Measurements from ENCODE around the gene GATA2.

Gene GATA2

DNA sequence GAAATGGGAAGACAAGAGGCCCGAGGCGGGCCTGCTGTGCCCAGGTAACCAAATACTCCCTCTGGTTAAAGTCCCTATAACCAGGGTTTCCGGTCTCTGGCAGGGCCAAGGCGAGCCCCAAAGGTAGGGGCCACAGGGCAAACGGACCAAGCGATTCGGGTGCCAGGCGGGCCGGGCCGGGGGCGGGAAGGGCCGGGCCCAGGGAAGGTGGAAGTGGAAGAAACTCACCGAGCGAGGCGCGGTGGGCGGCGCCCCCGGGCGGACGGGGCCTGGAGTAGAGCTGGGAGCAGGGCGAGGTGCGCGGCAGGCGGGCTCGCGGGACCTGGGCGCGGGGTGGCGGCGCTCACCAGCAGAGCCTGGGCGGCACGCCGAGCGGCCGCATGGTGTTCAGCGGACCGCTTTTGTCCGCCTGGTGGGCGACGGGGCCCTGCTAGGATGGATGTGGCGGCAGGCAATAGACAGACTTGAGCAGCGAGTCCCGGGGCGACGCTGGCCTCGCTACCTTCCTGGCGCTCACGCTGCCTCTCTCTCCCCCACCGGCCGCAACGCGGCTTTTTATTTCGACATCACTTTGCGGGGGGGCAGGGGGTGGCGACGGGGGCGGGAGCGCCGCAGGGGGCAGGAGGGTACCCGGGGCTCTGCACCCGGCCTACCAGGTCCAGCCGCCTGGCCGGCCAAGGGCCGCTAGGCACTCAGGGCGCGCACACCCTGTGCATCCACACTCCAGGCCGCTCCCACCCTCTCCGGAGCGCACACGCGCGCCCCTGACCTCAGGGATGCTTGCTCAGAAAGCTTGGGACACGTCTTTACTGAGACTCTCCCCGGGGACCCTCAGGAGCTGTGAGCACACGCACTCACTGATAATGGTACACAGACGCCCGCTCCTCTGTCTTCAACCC, at the start of gene GATA2:
Gene GATA2, minus strand, starts transcription at position 531 of the 899 bp plus-strand sequence. CDS start 6,170 bp downstream, outside the sequence.
- peak; percentile 71 for DNase-seq

DNA sequence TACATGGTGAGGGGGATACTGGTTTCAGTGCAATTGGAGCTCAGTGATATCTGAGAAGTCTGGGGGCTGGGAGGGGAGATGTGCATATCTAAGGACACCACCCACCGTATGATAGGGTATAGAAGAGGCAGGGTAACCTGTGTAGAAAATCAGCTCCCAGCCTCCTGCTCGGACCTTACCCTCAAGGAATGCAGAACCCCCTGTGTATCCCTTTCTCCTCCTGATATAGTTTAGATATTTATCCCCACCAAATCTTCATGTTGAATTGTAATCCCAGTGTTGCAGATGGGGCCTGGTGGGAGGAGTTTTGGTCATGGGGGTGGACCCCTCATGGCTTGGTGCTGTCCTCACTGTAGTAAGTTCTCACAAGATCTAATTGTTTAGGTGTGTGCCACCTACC, 48.2 kb upstream of the GATA2 start:
- DNase-seq = no peak

DNA sequence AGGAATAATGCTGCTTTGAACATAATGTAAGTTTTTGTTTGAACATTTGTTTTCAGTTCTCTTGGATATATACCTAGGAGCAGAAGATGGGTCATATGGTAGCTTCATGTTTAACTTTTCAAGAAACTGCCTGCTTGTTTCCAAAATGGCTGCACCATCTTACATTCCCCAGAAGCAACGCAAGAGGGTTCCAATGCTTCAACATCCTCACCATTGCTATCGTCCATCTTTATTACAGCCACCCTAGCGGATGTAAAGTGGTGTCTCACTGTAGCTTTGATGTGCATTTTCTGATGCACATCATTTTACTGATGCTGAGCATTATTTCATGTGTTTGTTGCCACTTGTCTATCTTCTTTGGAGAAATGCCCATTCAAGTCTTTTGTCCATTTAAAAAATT, 46.4 kb upstream of the GATA2 start:
- no peak for DNase-seq

DNA sequence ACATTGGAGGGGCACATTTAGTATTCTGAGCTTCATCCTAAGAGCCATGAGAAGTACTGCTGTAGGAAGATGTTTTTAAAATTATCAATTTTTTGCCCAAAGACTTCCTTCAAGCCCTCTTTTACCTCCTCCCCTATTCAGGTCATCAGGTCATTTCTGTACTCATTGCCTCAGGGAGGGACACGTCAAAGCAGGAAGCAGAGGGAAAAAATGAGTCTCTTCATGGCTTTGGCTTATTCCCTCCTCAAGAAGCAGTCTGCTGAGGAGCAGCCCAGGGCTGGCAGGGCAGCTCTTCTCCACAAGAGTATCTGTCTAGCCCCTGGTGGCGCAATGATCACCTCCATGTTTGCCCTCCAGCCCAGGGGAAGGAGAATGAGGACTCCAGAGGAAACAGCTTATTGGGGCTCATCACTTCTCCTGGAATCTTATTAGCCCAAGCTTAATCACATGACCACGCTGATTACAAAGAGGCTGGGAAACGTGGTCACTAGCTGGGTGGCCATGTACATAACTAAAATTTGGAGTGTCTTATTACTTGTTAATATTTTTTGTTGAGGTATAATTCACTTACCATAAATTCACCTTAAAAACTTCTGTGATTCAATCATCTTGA, 44.2 kb upstream of the GATA2 start:
- DNase-seq = no peak

DNA sequence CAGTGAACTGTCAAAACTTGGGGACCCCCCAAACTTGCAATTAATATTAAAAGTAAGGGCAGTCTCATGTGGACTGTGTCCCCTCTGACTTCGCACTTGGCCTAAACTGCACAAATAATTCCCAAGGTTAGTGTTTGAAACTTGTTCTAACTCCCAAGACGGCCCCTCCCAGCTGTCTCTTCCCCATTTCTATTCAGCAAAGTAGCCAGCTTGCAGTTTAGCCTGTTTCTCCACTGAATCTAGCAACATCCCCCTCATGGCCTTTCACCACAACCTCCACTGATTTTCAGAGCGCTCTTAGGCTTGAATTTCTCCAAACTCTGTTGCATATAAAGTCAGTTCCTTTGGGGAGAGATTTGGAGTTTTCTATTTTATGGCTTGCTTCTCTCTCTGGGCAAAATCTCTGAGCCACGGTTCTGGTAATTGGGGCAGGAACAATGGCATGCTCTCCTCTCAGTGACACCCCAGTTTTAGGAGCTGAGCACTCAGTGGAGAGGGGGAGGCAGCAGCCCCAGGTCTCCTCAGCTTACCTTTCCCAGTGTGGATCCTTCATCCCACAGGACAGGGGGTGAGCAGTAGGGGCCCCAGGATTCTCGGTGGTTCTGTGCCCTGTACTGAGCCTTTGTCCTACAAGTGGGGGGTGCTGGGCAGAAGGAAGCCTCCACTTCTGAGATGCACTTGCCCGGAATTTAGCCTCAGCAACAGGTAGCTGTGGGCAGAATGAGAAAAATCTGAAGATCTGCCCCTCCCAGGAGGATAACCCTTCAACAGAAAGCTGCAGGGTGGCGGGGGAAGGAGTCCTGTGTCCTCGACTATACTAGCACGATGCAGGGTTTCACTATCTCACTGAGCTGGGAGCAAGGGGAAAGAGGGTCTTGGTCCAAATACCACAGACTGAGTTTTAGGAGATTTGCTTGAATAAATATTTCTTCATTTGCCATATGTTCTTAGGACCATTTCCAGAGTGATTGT, 39.3 kb upstream of the GATA2 start:
- DNase-seq = no peak

DNA sequence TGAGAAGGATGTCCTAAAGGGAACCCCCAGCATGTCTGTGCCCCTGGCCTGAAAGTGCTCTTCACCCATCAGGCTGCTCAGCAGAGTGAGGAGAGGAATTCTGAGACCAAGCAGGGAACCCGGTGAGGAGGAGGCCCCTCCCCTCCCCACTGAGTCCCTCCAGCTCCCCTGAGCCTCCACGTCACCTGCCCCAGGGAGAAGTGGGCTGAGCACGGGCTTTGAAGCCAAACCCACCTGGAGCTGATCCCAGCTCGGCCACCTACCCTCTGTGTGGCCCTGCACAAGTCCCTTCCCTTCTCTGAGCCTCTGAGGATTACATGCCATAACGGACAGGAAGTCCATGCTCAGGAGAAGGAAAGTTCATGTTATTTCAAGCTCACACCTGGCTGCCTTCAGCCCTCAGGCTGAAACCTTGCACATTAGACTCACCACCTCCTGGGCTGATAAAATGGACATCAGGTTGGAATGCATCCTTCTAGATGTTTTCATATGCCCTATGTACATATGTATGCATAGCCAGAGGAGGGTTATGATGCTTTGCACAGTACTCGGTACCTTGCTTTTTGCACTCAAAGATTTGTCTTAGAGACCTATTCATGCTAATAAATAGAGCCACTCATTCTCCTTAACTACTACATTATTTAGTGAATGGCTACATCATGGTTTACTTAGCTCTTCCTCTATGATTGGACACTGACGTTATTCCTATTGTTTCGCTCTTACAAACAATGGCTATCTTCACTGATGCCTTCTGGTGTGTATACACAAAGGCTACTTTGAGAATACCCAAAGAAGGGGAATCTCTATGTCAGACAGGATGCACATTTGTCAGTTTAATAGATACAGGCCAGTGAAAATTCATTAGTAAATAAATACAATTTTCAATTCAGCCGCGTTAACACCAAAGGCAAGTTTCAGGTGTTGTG, 31.6 kb upstream of the GATA2 start:
- DNase-seq = no peak

DNA sequence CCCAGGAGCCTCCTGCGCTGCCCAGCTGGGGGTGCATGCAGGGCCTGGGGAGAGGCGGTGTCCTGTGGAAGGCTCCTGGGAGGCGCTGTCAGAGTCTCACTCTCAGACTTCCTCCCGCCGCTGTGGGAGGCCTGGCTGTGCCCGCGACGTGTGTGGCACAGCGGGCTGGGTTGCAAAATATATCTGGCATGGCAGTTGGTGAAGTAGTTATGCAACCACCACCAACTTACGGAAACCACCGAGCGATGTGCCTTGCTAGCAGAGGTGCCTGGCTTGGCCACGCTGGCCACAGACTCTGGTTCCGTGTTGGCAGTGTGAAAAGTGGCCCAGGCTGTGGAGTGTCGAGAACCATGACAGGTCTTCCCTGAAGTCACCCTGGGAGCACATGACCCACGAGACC, 30.6 kb upstream of the GATA2 start:
- no peak for DNase-seq

DNA sequence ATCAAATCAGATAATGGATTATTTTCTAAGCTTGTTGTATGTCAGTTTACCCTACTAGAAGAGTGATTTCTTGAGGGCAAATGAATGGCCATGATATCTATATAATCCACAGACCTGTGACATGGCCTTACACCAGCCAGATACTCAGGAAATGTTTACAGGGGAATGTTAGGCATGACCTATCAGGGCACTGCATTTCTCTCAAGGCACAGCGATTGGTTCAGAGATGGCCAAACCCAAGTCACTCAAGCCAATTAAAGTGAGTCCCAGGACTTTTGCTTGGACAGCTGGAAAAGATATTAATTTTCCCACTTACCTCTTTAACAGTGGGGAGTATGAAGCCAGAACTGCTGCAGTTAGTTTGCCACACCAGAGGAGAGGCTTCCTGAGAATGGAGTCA, 28.7 kb upstream of the GATA2 start:
- no peak for DNase-seq

DNA sequence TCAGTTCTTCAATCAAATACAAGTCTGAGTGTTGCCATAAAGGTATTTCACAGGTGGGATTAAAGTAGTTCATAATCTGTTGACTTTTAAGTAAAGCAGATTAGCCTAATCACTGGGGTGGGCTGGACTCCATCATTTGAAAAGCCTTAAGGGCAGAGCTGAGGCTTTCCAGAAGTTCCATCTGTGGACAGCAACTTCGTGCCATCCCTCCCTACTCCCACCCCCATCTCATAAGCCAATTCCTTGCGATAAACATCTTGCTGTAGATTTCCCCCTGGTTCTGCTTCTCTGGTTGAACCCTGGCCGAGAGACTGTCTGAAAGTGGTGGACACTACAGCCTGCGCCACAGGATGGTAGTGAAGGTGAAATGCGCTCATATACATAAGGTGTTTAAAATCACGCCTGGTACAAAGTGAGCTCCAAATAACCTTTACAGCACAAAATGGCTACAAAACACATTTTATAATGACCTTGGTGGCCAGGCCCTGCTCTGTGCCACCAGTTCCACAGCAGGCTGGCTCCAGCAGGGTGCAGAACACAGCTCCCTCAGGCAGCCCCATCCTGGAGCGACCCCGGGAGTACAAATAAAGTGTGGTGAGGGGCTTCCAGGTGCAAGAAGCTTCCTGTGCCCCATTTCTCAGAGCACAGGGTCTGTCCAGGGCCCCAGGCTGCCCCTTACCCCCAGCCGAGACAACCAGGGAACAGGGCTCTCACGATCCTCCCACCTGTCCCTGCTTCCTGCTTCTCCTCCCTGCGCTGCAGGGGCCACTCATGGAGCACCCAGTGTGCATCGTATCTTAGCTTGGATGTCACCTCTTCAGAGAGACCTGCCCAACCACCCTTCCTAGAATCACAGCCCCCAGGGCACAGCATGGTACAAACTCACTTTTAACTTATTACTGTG, 25.8 kb upstream of the GATA2 start:
- no peak for DNase-seq

DNA sequence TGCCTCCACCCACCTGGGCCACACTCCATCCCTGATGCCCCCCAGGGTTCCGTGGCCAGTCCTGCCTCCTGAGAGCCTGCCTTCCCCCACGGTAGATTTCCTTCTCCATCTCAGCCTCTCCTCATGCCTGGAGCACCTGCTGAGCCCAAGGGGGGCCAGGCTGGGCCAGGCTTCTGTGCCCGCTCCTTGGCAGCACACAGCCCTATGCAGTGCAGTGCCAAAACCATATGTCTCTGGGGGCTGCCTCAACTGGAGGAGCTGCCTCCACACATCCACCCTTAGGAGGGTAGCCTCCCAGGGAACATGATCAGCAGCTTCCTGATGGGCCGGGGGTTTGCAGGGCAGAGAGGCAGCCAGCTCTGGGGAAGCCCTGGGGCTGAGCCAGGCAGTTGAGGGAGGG, 24.6 kb upstream of the GATA2 start:
- no peak for DNase-seq

DNA sequence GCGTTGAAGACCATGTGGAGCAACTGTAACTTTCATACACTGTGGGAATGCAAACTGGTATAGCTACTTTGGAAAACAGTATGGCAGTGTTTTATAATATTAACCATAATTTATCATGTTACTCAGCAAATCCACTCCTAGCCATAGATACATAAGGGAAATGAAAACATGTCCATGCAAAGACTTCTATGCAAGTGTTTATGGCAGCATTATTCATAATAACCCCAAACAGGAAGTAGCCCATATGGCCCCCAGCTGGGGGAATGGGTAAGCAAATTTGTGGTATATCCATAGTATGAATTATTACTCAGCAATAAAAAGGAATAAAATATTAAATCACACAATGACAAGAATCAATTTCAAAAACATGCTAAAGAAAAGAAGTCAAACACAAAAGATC, 23.0 kb upstream of the GATA2 start:
- DNase-seq = no peak

DNA sequence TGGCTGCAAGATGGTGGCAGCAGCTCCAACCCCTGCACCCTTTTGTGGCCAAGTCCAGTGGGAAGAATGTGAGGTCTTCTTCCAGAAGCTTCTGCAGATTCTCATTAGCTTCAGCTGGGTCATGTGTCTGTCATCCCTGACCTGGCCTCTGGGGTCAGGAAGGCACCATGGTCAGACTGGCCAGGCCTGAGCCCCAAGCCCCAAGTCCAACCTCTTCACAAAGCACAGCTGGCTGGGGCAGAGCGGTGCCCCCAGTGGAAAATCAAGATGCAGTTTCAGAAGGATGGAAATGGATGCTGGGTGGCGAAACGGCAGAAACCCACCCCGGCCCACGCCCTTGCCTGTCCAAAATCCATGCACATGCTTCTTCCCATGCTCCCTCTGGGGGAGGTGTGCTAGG, 15.9 kb upstream of the GATA2 start:
- DNase-seq = no peak

DNA sequence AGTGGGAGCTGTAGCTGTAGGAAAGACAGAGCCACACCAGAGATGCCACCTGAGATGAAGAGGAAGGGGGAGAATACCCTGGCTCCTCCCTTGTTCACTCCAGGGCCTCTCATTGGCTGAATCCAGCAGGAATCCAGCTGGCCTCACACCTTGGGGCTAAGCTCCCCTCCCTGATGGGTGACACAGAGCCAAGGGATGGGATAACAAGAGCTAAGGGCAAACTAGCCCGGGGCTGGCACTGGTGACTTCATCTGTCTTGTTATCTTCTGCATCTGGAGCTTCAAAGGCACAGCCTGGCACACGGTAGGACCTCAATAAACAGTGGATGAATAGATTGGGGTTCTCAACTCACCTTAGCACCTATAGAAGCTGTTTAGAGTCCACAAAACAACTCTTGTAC, 13.8 kb upstream of the GATA2 start:
- no peak for DNase-seq

DNA sequence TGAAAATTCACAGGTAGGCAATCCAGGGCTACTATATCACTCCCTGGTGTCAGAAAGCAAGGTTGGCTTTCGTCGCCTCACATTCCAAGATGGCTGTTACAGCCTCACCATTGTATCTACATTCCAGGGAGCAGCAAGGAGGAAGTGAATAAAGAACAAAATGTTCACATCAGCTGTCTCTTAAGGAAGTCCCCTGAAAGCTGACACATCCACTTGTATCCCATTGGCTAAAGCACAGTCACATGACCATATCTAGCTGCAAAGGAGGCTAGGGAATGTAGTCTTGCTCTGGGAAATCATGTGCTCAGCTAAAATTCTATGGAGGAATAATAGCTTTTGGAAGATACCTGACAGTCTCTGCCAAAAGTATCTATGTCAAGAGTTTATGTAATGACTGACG, 12.8 kb upstream of the GATA2 start:
- DNase-seq = peak; percentile 3

DNA sequence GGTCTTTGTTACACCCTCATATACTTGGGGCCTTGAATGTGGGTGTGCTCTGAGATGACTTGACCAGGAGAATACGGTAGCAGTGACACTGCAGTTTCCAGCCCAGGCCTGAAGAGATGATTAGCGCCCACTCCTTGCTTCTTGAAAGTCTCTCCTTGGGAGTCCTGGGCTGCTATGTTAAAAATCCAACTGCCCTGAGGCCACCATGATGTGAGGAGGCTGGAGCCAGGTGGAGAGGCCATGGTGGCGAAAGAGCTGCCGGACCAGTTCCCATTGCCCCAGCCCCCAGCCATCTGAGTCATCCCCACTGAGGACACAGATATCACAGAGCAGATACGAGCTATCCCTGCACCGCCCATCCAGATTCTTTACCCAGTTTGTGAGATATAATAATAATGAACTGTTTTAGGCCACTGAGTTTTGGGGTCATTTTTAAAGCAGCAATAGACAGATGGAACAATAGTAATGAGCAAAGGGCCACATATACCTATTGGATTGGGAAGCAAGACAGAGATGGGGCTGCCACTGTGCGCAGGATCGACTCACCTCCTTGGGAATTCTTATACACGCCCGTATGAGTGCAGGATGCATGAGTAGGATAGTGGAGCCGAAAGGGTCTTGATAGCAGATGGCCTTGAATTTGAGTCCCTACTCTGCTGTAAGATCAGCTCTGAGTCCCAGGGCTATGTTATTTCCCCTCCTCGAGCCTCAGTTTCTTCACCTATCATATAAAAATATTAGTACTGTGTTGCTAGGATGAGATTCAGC, 12.1 kb upstream of the GATA2 start:
- DNase-seq = no peak

DNA sequence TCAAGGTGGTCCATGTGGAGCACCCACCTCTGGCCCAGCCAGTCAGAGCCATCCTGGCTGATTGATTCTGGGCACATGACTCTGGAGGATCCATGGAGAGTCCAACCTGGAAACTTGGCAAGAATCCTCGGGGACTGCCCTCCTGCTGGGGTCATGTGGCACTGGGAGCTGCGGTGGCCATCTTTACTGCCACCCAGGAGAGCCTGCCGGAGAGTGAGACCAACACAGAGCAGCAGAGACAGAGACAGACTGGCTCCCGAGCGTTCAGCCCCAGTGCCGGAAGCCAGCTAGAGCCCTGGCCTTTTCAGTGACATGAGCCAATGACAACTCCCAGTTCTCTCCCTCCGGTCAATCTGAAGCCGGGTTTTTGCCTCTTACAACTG, 11.5 kb upstream of the GATA2 start:
- DNase-seq = no peak

DNA sequence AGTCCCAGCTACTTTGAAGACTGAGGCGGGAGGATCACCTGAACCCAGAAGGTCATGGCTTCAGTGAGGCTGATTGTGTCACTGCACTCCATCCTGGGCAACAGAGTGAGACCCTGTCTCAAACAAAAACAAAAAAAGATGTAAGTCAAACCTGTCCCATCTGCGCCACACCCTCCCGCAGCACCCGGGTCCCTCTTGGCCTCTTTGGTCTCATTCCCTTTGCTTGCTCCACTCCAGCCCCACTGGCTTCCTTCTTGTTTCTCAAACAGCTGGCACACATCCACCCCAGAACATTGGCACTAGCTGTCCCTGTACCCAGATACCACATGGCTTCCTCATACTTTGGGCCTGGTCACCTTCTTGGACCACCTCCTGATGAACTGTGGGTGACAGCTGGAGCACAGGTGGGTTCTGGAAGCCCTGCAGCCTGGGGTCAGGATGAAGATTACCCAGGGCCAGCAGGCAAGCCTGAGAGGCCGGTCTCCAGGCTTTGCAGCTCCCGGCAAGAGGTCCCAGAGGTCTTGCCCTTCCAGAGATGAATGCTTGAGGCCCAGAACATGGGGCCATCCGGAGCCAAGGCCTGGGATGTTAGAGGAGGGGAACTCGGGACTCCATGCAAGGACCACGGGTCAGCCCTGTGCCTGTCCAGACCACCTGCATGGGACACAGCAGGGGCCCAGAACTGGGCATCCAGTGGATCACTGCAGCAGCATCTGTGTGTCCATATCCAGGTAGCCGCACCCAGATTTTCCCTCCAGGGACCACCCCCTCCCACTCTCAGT, 10.9 kb upstream of the GATA2 start:
- DNase-seq = no peak

DNA sequence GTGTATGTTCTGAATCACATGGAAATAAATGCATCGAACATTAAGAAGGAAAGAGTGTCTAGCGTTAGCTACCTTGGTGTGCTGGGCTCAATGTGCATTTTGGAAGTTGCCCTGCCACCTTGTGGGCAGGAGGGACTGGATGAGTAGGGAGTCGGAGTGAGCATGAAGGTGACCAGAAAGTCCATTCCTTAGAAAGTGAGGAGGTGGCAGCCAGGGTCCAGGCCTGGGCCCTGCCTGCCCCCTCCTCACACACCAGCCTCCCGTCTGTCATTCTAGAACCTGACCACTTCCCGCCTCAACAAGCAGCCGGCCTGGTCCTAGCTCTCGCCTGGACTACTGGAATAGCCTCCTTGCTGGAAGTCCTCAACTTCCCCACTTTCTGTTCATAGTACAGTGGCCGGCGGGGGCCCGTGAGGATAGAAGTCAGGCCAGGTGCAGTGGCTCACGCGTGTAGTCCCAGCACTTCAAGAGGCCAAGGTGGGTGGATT, 10.2 kb upstream of the GATA2 start:
- no peak for DNase-seq

DNA sequence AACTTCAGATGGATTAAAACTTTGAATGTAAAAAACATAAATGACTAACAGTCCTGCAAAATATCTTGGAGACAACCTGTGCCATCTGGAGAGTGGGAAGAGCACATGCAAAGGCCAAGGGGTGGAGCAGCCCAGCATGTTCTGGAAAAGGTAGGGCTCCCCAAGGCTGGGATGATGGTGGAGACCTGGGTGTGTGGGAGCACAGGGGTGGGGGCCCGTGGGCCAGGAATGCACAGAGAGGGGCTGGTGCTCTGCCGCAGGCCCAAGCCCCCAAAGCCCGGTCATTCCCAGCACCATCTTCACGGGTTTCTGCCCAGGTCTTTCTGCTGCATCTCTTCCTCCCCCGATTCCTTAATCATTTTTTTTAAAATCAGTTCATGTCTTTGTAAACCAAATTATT, 9.7 kb upstream of the GATA2 start:
- no peak for DNase-seq
